ENCODE data around the gene BUD23. TPM values are rescaled to one million over a fixed set of nuclear protein-coding genes. Genes with fewer than 3 reads are reported as not detected.

The BUD23 gene
- total and polyA plus RNA-seq, 9 of the 15 experiments (the other 6 are each of a cell fraction or from before 2014, with no cell fraction given): 79.5 to 270 (median 150) TPM

GRCh38 chr7:73738612-73739386 lies 55.4 kb downstream of the BUD23 start, which contains the start of gene ABHD11 (continued):
- TF ChIP-seq PKNOX1 (IDR thresholded peaks at IDR 0.05) (no peak), ESRRA (IDR thresholded peaks at IDR 0.05; ENCODE audit: borderline replicate concordance, low read depth) (peak; percentile 91), POLR2G (IDR thresholded peaks at IDR 0.05; ENCODE audit: low read depth, low read length) (peak; percentile 93), ZC3H11A (IDR thresholded peaks at IDR 0.05; ENCODE audit: low read depth, low read length) (no peak), LEF1 (IDR thresholded peaks at IDR 0.05) (no peak), MIER1 (IDR thresholded peaks at IDR 0.05; ENCODE audit: low read depth) (no peak), AFF4 (CRISPR knock-in tag; IDR thresholded peaks at IDR 0.05) (peak; percentile 93), ELF4 (CRISPR knock-in tag; IDR thresholded peaks at IDR 0.05) (0 out of 2 replicates have a peak, but pooled peaks have one; percentile 36), ZNF444 (CRISPR knock-in tag; IDR thresholded peaks at IDR 0.05) (no peak), ZKSCAN1 (IDR thresholded peaks at IDR 0.05; ENCODE audit: low read depth, low read length) (no peak), TGIF2 (CRISPR knock-in tag; IDR thresholded peaks at IDR 0.05) (no peak), COPS2 (conservative IDR thresholded peaks at IDR 0.05) (no peak), STAT5A (IDR thresholded peaks at IDR 0.05; ENCODE audit: borderline replicate concordance, low read length) (no peak), ZBTB2 (IDR thresholded peaks at IDR 0.05) (peak; percentile 87), EP300 (IDR thresholded peaks at IDR 0.05; ENCODE audit: low read length) (no peak), CBFB (CRISPR knock-in tag; IDR thresholded peaks at IDR 0.05) (peak; percentile 81; the same call in 1 of the 2 replicates), SRF (CRISPR knock-in tag; IDR thresholded peaks at IDR 0.05) (peak in 1 of 2 experiments; percentile 27; a peak in 1 of 4 replicates), PYGO2 (tag; IDR thresholded peaks at IDR 0.05) (no peak), HDAC1 (IDR thresholded peaks at IDR 0.05) (peak in 1 of 2 experiments; percentile 78; a peak in 2 of 4 replicates), KAT8 (IDR thresholded peaks at IDR 0.05; ENCODE audit: low read depth) (no peak), SETDB1 (IDR thresholded peaks at IDR 0.05; ENCODE audit: low read length) (no peak), XRCC3 (IDR thresholded peaks at IDR 0.05) (no peak), NEUROD1 (IDR thresholded peaks at IDR 0.05; ENCODE audit: borderline replicate concordance, low read depth, low read length, partially characterized antibody) (peak; percentile 54), ZNF143 (CRISPR knock-in tag; IDR thresholded peaks at IDR 0.05) (no peak)
